ENCODE data around the gene SCG2. TPM values are rescaled to one million over a fixed set of nuclear protein-coding genes. Genes with fewer than 3 reads are reported as not detected.
A peak's percentile ranks its signal among the peaks of the same experiment; 100 is the strongest.

The SCG2 gene
- total and polyA plus RNA-seq, 12 donors = 0.04 to 0.86 (median 0.18) TPM; not detected in 4

DNA sequence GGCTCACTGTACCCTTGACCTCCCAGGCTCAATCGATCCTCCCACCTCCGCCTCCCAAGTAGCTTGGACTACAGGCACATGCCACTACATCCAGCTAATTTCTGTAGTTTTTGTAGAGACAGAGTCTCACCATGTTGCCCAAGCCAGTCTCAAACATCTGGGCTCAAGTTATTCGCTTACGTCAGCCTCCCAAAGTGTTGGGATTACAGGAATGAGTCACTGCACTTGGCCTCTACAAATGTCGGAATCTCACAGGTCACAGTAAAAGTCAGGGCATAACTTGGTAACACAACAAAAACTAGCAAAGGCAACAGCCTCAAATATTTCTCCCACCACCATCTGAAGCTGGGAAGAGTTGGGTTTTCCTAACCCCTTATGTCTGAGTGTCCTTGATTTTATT is 25.3 kb downstream of the SCG2 start:
- peak in 3 of 8 donors; percentile 39 to 81 (median 50) for ATAC-seq
- no peak for DNase-seq
- peaks cover 0 to 7% (median 3%) of the 10 kb centered on the region in 9 donors for H3K4me1 ChIP-seq
- no peaks in the 10 kb centered on the region for H3K27me3 ChIP-seq
- intact Hi-C loops (cut with DNase I) = no loop called here
- H3K4me3 ChIP-seq = no peak overlapping the region
- 82 to 87% methylated on average over 5 of the region's 5 CpGs for WGBS, 2 donors
- H3K36me3 ChIP-seq = no peaks in the 10 kb centered on the region
- H3K9me3 ChIP-seq = no peaks in the 10 kb centered on the region
- no peak for TF ChIP-seq CTCF (IDR thresholded peaks at IDR 0.05)
- H3K27ac ChIP-seq = peak overlapping the region in 1 of 10 donors; percentile 51

GRCh38 chr2:223570784-223571183 is 31.4 kb downstream of the SCG2 start:
- Histone ChIP-seq H3K4me3 (no peak overlapping the region), H3K27ac (no peak overlapping the region), H3K27me3 (no peaks in the 10 kb centered on the region), H3K36me3 (no peaks in the 10 kb centered on the region), H3K4me1 (no peaks in the 10 kb centered on the region), H3K9me3 (no peaks in the 10 kb centered on the region)
- intact Hi-C loops (cut with DNase I) = no loop called here
- 87 to 90% methylated on average over 2 of the region's 2 CpGs for WGBS, 2 donors
- no peak for TF ChIP-seq CTCF (IDR thresholded peaks at IDR 0.05)
- DNase-seq (no peak), ATAC-seq (no peak)

GRCh38 chr2:223566396-223566795 is 35.8 kb downstream of the SCG2 start:
- ATAC-seq (no peak), DNase-seq (no peak)
- Histone ChIP-seq H3K36me3 (no peaks in the 10 kb centered on the region), H3K4me1 (peaks cover 0 to 6% (median 0%) of the 10 kb centered on the region in 9 donors), H3K27me3 (no peaks in the 10 kb centered on the region), H3K9me3 (no peaks in the 10 kb centered on the region), H3K27ac (no peak overlapping the region), H3K4me3 (no peak overlapping the region)
- intact Hi-C loops (cut with DNase I) = no loop called here
- TF ChIP-seq CTCF (IDR thresholded peaks at IDR 0.05) = no peak
- WGBS, 2 donors = 69 to 77% methylated on average over 1 of the region's 1 CpG

- no peaks in the 10 kb centered on the region for H3K36me3 ChIP-seq
- no peak overlapping the region for H3K27ac ChIP-seq
- peaks cover 0 to 6% (median 0%) of the 10 kb centered on the region in 9 donors for H3K4me1 ChIP-seq
- H3K4me3 ChIP-seq = no peak overlapping the region
- intact Hi-C loops (cut with DNase I) = no loop called here
- H3K27me3 ChIP-seq = no peaks in the 10 kb centered on the region
- DNase-seq = no peak
- no peaks in the 10 kb centered on the region for H3K9me3 ChIP-seq
- peak in 4 of 8 donors; percentile 19 to 74 (median 49) for ATAC-seq
- no peak for TF ChIP-seq CTCF (IDR thresholded peaks at IDR 0.05)
Observed at GRCh38 chr2:223563462-223563861, 38.7 kb downstream of the SCG2 start.
